ENCODE data around the gene GBE1.

GRCh38 chr3:81695302-81695701, 66.1 kb downstream of the GBE1 start:
- TF ChIP-seq, protein P1, sequence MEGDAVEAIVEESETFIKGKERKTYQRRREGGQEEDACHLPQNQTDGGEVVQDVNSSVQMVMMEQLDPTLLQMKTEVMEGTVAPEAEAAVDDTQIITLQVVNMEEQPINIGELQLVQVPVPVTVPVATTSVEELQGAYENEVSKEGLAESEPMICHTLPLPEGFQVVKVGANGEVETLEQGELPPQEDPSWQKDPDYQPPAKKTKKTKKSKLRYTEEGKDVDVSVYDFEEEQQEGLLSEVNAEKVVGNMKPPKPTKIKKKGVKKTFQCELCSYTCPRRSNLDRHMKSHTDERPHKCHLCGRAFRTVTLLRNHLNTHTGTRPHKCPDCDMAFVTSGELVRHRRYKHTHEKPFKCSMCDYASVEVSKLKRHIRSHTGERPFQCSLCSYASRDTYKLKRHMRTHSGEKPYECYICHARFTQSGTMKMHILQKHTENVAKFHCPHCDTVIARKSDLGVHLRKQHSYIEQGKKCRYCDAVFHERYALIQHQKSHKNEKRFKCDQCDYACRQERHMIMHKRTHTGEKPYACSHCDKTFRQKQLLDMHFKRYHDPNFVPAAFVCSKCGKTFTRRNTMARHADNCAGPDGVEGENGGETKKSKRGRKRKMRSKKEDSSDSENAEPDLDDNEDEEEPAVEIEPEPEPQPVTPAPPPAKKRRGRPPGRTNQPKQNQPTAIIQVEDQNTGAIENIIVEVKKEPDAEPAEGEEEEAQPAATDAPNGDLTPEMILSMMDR (IDR thresholded peaks at IDR 0.05): no peak
- no peak for TF ChIP-seq POLR2A (IDR thresholded peaks at IDR 0.05)

Measured in body of pancreas (tissue), 4 donors.